Measurements from ENCODE around the gene YOD1. TPM values are rescaled to one million over a fixed set of nuclear protein-coding genes. Genes with fewer than 3 reads are reported as not detected.

Gene YOD1
- polyA plus RNA-seq, 1 donor (not counting 4 experiments of a cell fraction or from before 2014, with no cell fraction given), result 5.2 TPM

DNA sequence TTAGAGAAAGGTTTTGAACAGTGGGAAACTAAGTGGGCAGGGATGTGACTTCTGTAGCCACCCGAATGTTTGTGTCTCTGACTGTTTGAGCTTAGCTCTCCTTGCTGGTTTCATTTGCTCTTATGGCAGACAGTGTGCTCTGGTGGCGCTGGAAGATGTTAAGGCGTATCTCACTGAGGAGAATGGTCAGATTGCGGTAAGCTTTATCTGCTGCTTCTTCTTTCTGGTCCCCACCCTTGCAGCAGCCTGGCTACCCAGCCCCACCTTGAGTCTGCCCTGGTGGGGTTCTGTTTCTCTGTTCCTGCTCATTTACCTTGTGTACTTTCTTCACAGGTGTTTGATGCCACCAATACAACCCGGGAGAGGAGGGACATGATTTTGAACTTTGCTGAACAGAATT lies 12.0 kb upstream of the YOD1 start:
- DNase-seq (ENCODE audit: low read depth, low spot score) (no peak), FAIRE-seq (no peak)
- Histone ChIP-seq H3K9me3 (ENCODE audit: control insufficient read depth, low read depth, low read length) (no peaks in the 10 kb centered on the region), H3K9ac (ENCODE audit: control insufficient read depth, extremely low read depth, insufficient read depth, low read length) (no peak overlapping the region), H3K36me3 (ENCODE audit: control insufficient read depth in 2 of 2, extremely low read depth in 1 of 2, insufficient read depth in 2 of 2, low read length in 2 of 2) (peaks cover 18 to 35% of the 10 kb centered on the region in 2 experiments), H2AFZ (ENCODE audit: control insufficient read depth, low read length) (no peak overlapping the region), H3K79me2 (ENCODE audit: control insufficient read depth, insufficient read depth, low read length) (no peaks in the 10 kb centered on the region), H3K4me1 (ENCODE audit: control insufficient read depth, extremely low read depth, insufficient read depth, low read length) (no peaks in the 10 kb centered on the region), H3K4me2 (ENCODE audit: control insufficient read depth, extremely low read depth, insufficient read depth, low read depth, low read length) (no peak overlapping the region), H3K9me1 (ENCODE audit: control insufficient read depth, extremely low read depth, insufficient read depth, low read length) (no peaks in the 10 kb centered on the region), H3K27me3 (ENCODE audit: control insufficient read depth, extremely low read depth, insufficient read depth, low read length) (no peaks in the 10 kb centered on the region), H4K20me1 (ENCODE audit: control insufficient read depth, extremely low read depth, insufficient read depth, low read length) (no peaks in the 10 kb centered on the region), H3K4me3 (ENCODE audit: control insufficient read depth in 2 of 3, extremely low read depth in 1 of 3, insufficient read depth in 2 of 3, low read depth in 1 of 3, low read length in 3 of 3) (no peak overlapping the region), H3K27ac (ENCODE audit: control insufficient read depth, insufficient read depth, low read length) (no peak overlapping the region)
- TF ChIP-seq, protein P1, sequence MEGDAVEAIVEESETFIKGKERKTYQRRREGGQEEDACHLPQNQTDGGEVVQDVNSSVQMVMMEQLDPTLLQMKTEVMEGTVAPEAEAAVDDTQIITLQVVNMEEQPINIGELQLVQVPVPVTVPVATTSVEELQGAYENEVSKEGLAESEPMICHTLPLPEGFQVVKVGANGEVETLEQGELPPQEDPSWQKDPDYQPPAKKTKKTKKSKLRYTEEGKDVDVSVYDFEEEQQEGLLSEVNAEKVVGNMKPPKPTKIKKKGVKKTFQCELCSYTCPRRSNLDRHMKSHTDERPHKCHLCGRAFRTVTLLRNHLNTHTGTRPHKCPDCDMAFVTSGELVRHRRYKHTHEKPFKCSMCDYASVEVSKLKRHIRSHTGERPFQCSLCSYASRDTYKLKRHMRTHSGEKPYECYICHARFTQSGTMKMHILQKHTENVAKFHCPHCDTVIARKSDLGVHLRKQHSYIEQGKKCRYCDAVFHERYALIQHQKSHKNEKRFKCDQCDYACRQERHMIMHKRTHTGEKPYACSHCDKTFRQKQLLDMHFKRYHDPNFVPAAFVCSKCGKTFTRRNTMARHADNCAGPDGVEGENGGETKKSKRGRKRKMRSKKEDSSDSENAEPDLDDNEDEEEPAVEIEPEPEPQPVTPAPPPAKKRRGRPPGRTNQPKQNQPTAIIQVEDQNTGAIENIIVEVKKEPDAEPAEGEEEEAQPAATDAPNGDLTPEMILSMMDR (optimal IDR thresholded peaks at IDR 0.05 in 1 of 3, IDR thresholded peaks at IDR 0.05 in 1 of 3, conservative IDR thresholded peaks at IDR 0.05 in 1 of 3; ENCODE audit: extremely low read depth in 1 of 3, insufficient read depth in 2 of 3, low read length in 3 of 3), result no peak
- TF ChIP-seq EZH2 (IDR thresholded peaks at IDR 0.05; ENCODE audit: low read length), result no peak
- dilution Hi-C loops (cut with MboI; ENCODE audit: extremely low pct_ligation_motif_present, low sequenced_read_pairs), result no loop called here

DNA sequence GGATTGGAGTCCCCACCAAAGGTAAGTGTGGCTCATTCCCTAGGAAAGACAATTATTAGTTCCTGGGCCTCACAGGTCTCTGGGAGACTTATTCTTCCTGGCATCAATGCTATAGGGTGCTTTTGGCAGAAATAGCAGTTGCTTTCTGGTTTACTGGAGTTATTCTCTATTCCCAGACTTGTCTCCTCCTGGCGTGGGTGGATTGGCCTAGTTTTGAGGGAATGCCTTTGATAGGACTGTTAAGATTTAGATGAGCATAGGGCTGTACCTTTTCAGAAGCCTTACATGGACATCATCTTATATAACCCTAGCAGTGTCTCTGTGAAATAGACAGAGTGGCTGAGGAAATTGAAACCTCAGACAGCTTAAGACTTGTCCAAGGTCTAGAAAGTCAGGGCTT lies 11.1 kb upstream of the YOD1 start:
- H3K4me3 ChIP-seq (ENCODE audit: control insufficient read depth in 2 of 3, extremely low read depth in 1 of 3, insufficient read depth in 2 of 3, low read depth in 1 of 3, low read length in 3 of 3), result no peak overlapping the region
- FAIRE-seq, result no peak
- no peak for DNase-seq (ENCODE audit: low read depth, low spot score)

More for the DNA sequence above, 11.1 kb upstream of the YOD1 start:
- TF ChIP-seq EZH2 (IDR thresholded peaks at IDR 0.05; ENCODE audit: low read length), result no peak
- TF ChIP-seq, protein P1 (optimal IDR thresholded peaks at IDR 0.05 in 1 of 3, IDR thresholded peaks at IDR 0.05 in 1 of 3, conservative IDR thresholded peaks at IDR 0.05 in 1 of 3; ENCODE audit: extremely low read depth in 1 of 3, insufficient read depth in 2 of 3, low read length in 3 of 3), result no peak
- dilution Hi-C loops (cut with MboI; ENCODE audit: extremely low pct_ligation_motif_present, low sequenced_read_pairs), result no loop called here
- no peak overlapping the region for H3K9ac ChIP-seq (ENCODE audit: control insufficient read depth, extremely low read depth, insufficient read depth, low read length)
- peaks cover 12 to 31% of the 10 kb centered on the region in 2 experiments for H3K36me3 ChIP-seq (ENCODE audit: control insufficient read depth in 2 of 2, extremely low read depth in 1 of 2, insufficient read depth in 2 of 2, low read length in 2 of 2)
- H3K27me3 ChIP-seq (ENCODE audit: control insufficient read depth, extremely low read depth, insufficient read depth, low read length), result no peaks in the 10 kb centered on the region
- no peaks in the 10 kb centered on the region for H4K20me1 ChIP-seq (ENCODE audit: control insufficient read depth, extremely low read depth, insufficient read depth, low read length)
- no peaks in the 10 kb centered on the region for H3K4me1 ChIP-seq (ENCODE audit: control insufficient read depth, extremely low read depth, insufficient read depth, low read length)
- H3K9me1 ChIP-seq (ENCODE audit: control insufficient read depth, extremely low read depth, insufficient read depth, low read length), result no peaks in the 10 kb centered on the region
- no peaks in the 10 kb centered on the region for H3K79me2 ChIP-seq (ENCODE audit: control insufficient read depth, insufficient read depth, low read length)
- no peak overlapping the region for H3K27ac ChIP-seq (ENCODE audit: control insufficient read depth, insufficient read depth, low read length)
- no peaks in the 10 kb centered on the region for H3K9me3 ChIP-seq (ENCODE audit: control insufficient read depth, low read depth, low read length)
- H3K4me2 ChIP-seq (ENCODE audit: control insufficient read depth, extremely low read depth, insufficient read depth, low read depth, low read length), result no peak overlapping the region
- no peak overlapping the region for H2AFZ ChIP-seq (ENCODE audit: control insufficient read depth, low read length)

Measured in keratinocyte (primary cell).